ENCODE results near the gene NLRP8. TPM values are rescaled to one million over a fixed set of nuclear protein-coding genes. Genes with fewer than 3 reads are reported as not detected.
"Not testable (repeated sequence)": the region's sequence is repeated elsewhere in the genome, so short reads cannot be mapped to it uniquely, and the experiment has no call there.

Gene NLRP8
- total RNA-seq, 1 donor from 2014 or later = not detected

DNA sequence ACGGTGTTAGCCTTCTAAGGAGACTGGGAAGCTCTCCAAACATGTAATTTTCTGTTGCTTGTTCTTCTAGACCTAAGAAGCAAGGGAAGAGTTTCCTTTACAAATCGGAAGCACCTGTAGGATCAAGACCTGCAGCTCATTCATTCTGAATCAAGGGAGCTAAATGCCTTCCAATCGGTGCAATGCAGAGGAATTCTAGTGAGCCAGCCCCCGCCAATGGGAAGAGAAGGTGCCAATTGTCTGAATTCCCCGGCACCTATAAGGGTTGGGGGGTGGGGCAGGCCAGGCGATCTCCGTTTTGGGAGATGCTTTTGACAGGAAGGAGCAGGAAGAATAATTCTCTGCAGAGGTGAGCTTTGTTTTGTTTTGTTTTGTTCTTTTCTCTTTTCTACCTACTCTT lies 8.4 kb upstream of the NLRP8 start:
- Mint-ChIP-seq H3K4me1 (ENCODE audit: unreplicated experiment) (no peaks in the 10 kb centered on the region), H3K27me3 (ENCODE audit: unreplicated experiment) (peaks cover 6% of the 10 kb centered on the region), H3K4me3 (ENCODE audit: unreplicated experiment) (no peak overlapping the region), H3K27ac (ENCODE audit: unreplicated experiment) (no peak overlapping the region), H3K36me3 (ENCODE audit: low read depth, unreplicated experiment) (peaks cover 22% of the 10 kb centered on the region), H3K9me3 (ENCODE audit: unreplicated experiment) (peaks cover 43% of the 10 kb centered on the region)
- TF ChIP-seq, protein P1, sequence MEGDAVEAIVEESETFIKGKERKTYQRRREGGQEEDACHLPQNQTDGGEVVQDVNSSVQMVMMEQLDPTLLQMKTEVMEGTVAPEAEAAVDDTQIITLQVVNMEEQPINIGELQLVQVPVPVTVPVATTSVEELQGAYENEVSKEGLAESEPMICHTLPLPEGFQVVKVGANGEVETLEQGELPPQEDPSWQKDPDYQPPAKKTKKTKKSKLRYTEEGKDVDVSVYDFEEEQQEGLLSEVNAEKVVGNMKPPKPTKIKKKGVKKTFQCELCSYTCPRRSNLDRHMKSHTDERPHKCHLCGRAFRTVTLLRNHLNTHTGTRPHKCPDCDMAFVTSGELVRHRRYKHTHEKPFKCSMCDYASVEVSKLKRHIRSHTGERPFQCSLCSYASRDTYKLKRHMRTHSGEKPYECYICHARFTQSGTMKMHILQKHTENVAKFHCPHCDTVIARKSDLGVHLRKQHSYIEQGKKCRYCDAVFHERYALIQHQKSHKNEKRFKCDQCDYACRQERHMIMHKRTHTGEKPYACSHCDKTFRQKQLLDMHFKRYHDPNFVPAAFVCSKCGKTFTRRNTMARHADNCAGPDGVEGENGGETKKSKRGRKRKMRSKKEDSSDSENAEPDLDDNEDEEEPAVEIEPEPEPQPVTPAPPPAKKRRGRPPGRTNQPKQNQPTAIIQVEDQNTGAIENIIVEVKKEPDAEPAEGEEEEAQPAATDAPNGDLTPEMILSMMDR (IDR thresholded peaks at IDR 0.05; ENCODE audit: unreplicated experiment) = no peak
- DNase-seq (ENCODE audit: low spot score) = no peak

DNA sequence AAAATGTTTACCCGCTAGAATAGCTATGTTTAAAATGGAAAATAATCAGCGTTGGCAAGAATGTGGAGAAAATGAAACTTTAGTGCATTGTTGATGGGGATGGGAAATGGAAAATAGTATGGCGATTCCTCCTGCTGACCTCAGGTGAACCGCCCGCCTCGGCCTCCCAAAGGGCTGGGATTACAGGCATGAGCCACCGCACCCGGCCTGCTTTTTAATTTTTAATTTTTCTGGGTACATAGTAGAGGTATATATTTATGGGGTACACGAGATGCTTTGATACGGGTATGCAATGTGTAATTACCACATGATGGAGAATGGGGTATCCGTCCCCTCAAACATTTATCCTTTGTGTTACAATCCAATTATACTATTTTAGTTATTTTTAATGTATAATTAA lies 7.3 kb upstream of the NLRP8 start:
- no peaks in the 10 kb centered on the region for H3K4me1 Mint-ChIP-seq (ENCODE audit: unreplicated experiment)
- H3K27me3 Mint-ChIP-seq (ENCODE audit: unreplicated experiment) = peaks cover 6% of the 10 kb centered on the region
- peaks cover 18% of the 10 kb centered on the region for H3K36me3 Mint-ChIP-seq (ENCODE audit: low read depth, unreplicated experiment)
- DNase-seq (ENCODE audit: low spot score) = no peak
- H3K27ac Mint-ChIP-seq (ENCODE audit: unreplicated experiment) = no peak overlapping the region
- H3K4me3 Mint-ChIP-seq (ENCODE audit: unreplicated experiment) = no peak overlapping the region
- peaks cover 41% of the 10 kb centered on the region for H3K9me3 Mint-ChIP-seq (ENCODE audit: unreplicated experiment)
- TF ChIP-seq, protein P1 (IDR thresholded peaks at IDR 0.05; ENCODE audit: unreplicated experiment) = no peak

DNA sequence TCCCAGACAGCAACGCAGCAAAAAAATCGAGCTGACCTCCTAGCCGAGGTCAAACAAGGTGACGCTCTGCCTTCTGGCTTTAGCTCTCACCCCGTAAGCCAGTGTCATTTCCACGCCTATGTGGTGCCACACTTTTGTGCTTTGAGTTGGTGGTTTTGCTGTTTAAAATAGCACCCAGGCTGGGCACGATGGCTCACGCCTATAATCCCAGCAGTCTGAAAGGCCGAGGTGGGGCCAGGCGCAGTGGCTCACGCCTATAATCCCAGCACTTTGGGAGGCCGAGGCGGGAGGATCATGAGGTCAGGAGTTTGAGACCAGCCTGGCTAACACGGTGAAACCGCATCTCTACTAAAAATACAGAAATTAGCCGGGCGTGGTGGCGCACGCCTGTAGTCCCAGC lies 2.9 kb downstream of the NLRP8 start:
- peaks cover 16% of the 10 kb centered on the region for H3K36me3 Mint-ChIP-seq (ENCODE audit: low read depth, unreplicated experiment)
- peaks cover 36% of the 10 kb centered on the region for H3K9me3 Mint-ChIP-seq (ENCODE audit: unreplicated experiment)
- H3K4me1 Mint-ChIP-seq (ENCODE audit: unreplicated experiment) = not testable (repeated sequence)

DNA sequence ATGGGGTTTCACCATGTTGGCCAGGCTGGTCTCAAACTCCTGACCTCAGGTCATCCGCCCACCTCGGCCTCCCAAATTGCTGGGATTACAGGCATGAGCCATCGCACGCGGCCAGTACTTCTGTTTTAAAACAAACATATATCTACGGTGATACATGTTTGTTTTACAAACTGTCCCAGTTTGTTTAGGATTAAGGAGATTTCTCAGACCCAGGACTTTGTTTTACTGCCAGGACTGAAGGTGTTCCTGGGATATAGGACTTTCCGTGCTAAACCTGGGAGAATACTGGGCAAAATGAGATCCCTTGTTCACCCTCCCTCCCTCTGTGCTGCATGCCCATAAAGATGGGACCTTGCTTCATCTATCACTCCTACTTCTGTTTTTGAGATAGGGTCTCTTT lies 8.8 kb downstream of the NLRP8 start:
- Mint-ChIP-seq H3K27ac (ENCODE audit: unreplicated experiment) (no peak overlapping the region), H3K36me3 (ENCODE audit: low read depth, unreplicated experiment) (peaks cover 3% of the 10 kb centered on the region), H3K9me3 (ENCODE audit: unreplicated experiment) (peaks cover 24% of the 10 kb centered on the region), H3K4me1 (ENCODE audit: unreplicated experiment) (no peaks in the 10 kb centered on the region), H3K4me3 (ENCODE audit: unreplicated experiment) (no peak overlapping the region), H3K27me3 (ENCODE audit: unreplicated experiment) (no peaks in the 10 kb centered on the region)
- no peak for DNase-seq (ENCODE audit: low spot score)
- TF ChIP-seq, protein P1 (IDR thresholded peaks at IDR 0.05; ENCODE audit: unreplicated experiment) = no peak

More for the DNA sequence above, 2.9 kb downstream of the NLRP8 start:
- not testable (repeated sequence) for H3K4me3 Mint-ChIP-seq (ENCODE audit: unreplicated experiment); H3K27me3 Mint-ChIP-seq (ENCODE audit: unreplicated experiment); H3K27ac Mint-ChIP-seq (ENCODE audit: unreplicated experiment); DNase-seq (ENCODE audit: low spot score)

DNA sequence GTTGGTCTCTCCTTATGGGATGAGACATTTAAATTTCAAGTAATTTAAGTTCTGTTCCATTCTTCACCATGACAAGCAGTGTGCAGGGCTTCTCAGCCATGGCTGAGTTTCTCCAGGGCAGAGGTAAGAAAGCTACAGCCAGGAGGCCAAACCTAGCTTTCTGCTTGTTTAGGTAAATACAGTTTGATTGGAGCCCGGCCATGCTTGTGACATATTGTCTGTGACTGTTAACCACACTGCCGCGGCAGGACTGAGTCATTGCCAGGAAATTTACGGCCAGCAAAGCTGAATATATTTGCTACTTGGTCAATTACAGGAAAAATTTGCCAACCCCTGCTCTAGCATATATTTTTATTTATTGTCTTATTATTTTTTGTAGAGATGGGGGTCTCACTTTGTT lies 10.7 kb downstream of the NLRP8 start:
- no peaks in the 10 kb centered on the region for H3K4me1 Mint-ChIP-seq (ENCODE audit: unreplicated experiment)
- no peak overlapping the region for H3K4me3 Mint-ChIP-seq (ENCODE audit: unreplicated experiment)
- peaks cover 26% of the 10 kb centered on the region for H3K9me3 Mint-ChIP-seq (ENCODE audit: unreplicated experiment)
- no peaks in the 10 kb centered on the region for H3K36me3 Mint-ChIP-seq (ENCODE audit: low read depth, unreplicated experiment)
- H3K27me3 Mint-ChIP-seq (ENCODE audit: unreplicated experiment) = no peaks in the 10 kb centered on the region
- DNase-seq (ENCODE audit: low spot score) = no peak
- TF ChIP-seq, protein P1 (IDR thresholded peaks at IDR 0.05; ENCODE audit: unreplicated experiment) = no peak
- H3K27ac Mint-ChIP-seq (ENCODE audit: unreplicated experiment) = no peak overlapping the region

Measured in endothelial cell (in vitro differentiated cells).